ENCODE results near the gene PRKAR2B. TPM values are rescaled to one million over a fixed set of nuclear protein-coding genes. Genes with fewer than 3 reads are reported as not detected.

Gene PRKAR2B
- polyA plus RNA-seq, 1 donor from 2014 or later: 297 TPM

GRCh38 chr7:107187774-107188173 lies 143.3 kb downstream of the PRKAR2B start:
- Histone ChIP-seq H3K9ac (ENCODE audit: low read length) (no peak overlapping the region), H3K9me3 (ENCODE audit: low read length) (no peaks in the 10 kb centered on the region), H3K4me3 (ENCODE audit: low read length) (no peak overlapping the region), H2AFZ (ENCODE audit: low read depth, low read length) (no peak overlapping the region), H3K9me2 (ENCODE audit: insufficient read depth, low read length) (no peaks in the 10 kb centered on the region), H3K4me2 (ENCODE audit: low read length) (no peak overlapping the region), H3F3A (ENCODE audit: insufficient read depth, low read length, poor library complexity, severe bottlenecking) (no peaks in the 10 kb centered on the region), H4K20me1 (ENCODE audit: insufficient read depth) (no peaks in the 10 kb centered on the region), H3K27ac (ENCODE audit: low read length) (no peak overlapping the region), H3K79me2 (replicated peaks; ENCODE audit: insufficient read depth, low read length) (no peaks in the 10 kb centered on the region), H3K36me3 (ENCODE audit: insufficient read depth, low read length) (peaks cover 12% of the 10 kb centered on the region), H3K27me3 (ENCODE audit: insufficient read depth, low read depth, low read length) (no peaks in the 10 kb centered on the region)
- no peak for TF ChIP-seq MXI1 (conservative IDR thresholded peaks at IDR 0.05; ENCODE audit: poor library complexity, severe bottlenecking)
- TF ChIP-seq POLR2AphosphoS5 (IDR thresholded peaks at IDR 0.05): no peak
- no peak for TF ChIP-seq EZH2 (IDR thresholded peaks at IDR 0.05; ENCODE audit: borderline replicate concordance, insufficient read depth, low read length, poor library complexity, severe bottlenecking)
- no peak for TF ChIP-seq RAD21 (conservative IDR thresholded peaks at IDR 0.05)
- TF ChIP-seq EP300 (conservative IDR thresholded peaks at IDR 0.05; ENCODE audit: poor library complexity, severe bottlenecking): no peak
- no peak for TF ChIP-seq TAF1 (IDR thresholded peaks at IDR 0.05; ENCODE audit: low read depth)
- TF ChIP-seq SMC3 (conservative IDR thresholded peaks at IDR 0.05; ENCODE audit: poor library complexity): no peak
- TF ChIP-seq REST (IDR thresholded peaks at IDR 0.05; ENCODE audit: borderline replicate concordance): no peak
- TF ChIP-seq CTCF (IDR thresholded peaks at IDR 0.05; ENCODE audit: poor library complexity, severe bottlenecking): no peak

- H3K9me2 ChIP-seq (ENCODE audit: insufficient read depth, low read length): no peaks in the 10 kb centered on the region
- TF ChIP-seq POLR2AphosphoS5 (IDR thresholded peaks at IDR 0.05): no peak
- TF ChIP-seq MXI1 (conservative IDR thresholded peaks at IDR 0.05; ENCODE audit: poor library complexity, severe bottlenecking): no peak
- TF ChIP-seq CTCF (IDR thresholded peaks at IDR 0.05; ENCODE audit: poor library complexity, severe bottlenecking): no peak
- no peak for TF ChIP-seq SMC3 (conservative IDR thresholded peaks at IDR 0.05; ENCODE audit: poor library complexity)
- TF ChIP-seq REST (IDR thresholded peaks at IDR 0.05; ENCODE audit: borderline replicate concordance): no peak
- TF ChIP-seq EZH2 (IDR thresholded peaks at IDR 0.05; ENCODE audit: borderline replicate concordance, insufficient read depth, low read length, poor library complexity, severe bottlenecking): no peak
Observed at GRCh38 chr7:107190090-107190489, 145.6 kb downstream of the PRKAR2B start.

More at GRCh38 chr7:107190090-107190489, 145.6 kb downstream of the PRKAR2B start:
- H4K20me1 ChIP-seq (ENCODE audit: insufficient read depth): no peaks in the 10 kb centered on the region
- H3K4me3 ChIP-seq (ENCODE audit: low read length): no peak overlapping the region
- no peak overlapping the region for H3K27ac ChIP-seq (ENCODE audit: low read length)
- H3K9me3 ChIP-seq (ENCODE audit: low read length): no peaks in the 10 kb centered on the region
- no peak overlapping the region for H3K4me2 ChIP-seq (ENCODE audit: low read length)
- no peaks in the 10 kb centered on the region for H3F3A ChIP-seq (ENCODE audit: insufficient read depth, low read length, poor library complexity, severe bottlenecking)
- H3K27me3 ChIP-seq (ENCODE audit: insufficient read depth, low read depth, low read length): no peaks in the 10 kb centered on the region
- H2AFZ ChIP-seq (ENCODE audit: low read depth, low read length): no peak overlapping the region
- peaks cover 5% of the 10 kb centered on the region for H3K36me3 ChIP-seq (ENCODE audit: insufficient read depth, low read length)
- no peaks in the 10 kb centered on the region for H3K79me2 ChIP-seq (replicated peaks; ENCODE audit: insufficient read depth, low read length)
- H3K9ac ChIP-seq (ENCODE audit: low read length): no peak overlapping the region
